Spleen (tissue), 11 donors: Measurements from ENCODE around the gene DENND1C. TPM values are rescaled to one million over a fixed set of nuclear protein-coding genes. Genes with fewer than 3 reads are reported as not detected.

Experiments
- DNase-seq: peaks from one replicate; pipeline ENCODE4 v3.0.0-alpha.2; 2020
- H3K27ac ChIP-seq, 8 donors: fragments of 200-600 bp; sonication (generic) in 7 of 8; 1 replicate in 4 of 8; 2 replicates in 4 of 8; pipeline versions ENCODE4 v1.5.0 to v1.8.0; 2016 to 2021; ENCODE audit warnings: inconsistent platforms in 4 of 8, mild to moderate bottlenecking in 4 of 8, moderate library complexity in 1 of 8
- H3K27me3 ChIP-seq, 7 donors: fragments of 200-600 bp; sonication (generic) in 6 of 7; replicated peaks in 1 of 7; 1 replicate in 4 of 7; 2 replicates in 3 of 7; pipeline versions ENCODE4 v1.5.0 to v1.8.0; 2016 to 2021; ENCODE audit warnings: inconsistent platforms in 3 of 7, mild to moderate bottlenecking in 1 of 7
- H3K36me3 ChIP-seq, 6 donors: fragments of 200-600 bp; sonication (generic) in 5 of 6; 1 replicate in 4 of 6; 2 replicates in 2 of 6; pipeline versions ENCODE4 v1.5.0 to v1.8.0; 2016 to 2021; ENCODE audit warnings: inconsistent platforms in 2 of 6
- H3K4me1 ChIP-seq, 6 donors: fragments of 200-600 bp; sonication (generic) in 5 of 6; 1 replicate in 3 of 6; 2 replicates in 3 of 6; pipeline versions ENCODE4 v1.5.0 to v1.8.0; 2016 to 2021; ENCODE audit warnings: inconsistent platforms in 3 of 6
- H3K4me3 ChIP-seq, 8 donors: fragments of 200-600 bp; sonication (generic) in 7 of 8; 1 replicate in 4 of 8; 2 replicates in 4 of 8; pipeline versions ENCODE4 v1.5.0 to v1.8.0; 2016 to 2021; ENCODE audit warnings: inconsistent platforms in 4 of 8, mild to moderate bottlenecking in 4 of 8, moderate library complexity in 2 of 8
- H3K9me3 ChIP-seq, 8 donors: fragments of 200-600 bp; sonication (generic) in 7 of 8; 1 replicate in 4 of 8; 2 replicates in 4 of 8; pipeline versions ENCODE4 v1.5.0 to v1.8.0; 2016 to 2021; ENCODE audit warnings: inconsistent platforms in 4 of 8
- POLR2A ChIP-seq, 3 donors: fragments of 450-650 bp; IDR thresholded peaks; one replicate each; pipeline ENCODE4 v1.5.1; 2017; ENCODE audit warnings: antibody characterized with exemption in 3 of 3, mild to moderate bottlenecking in 1 of 3
- POLR2AphosphoS5 ChIP-seq, 3 donors: sonication (generic); formaldehyde crosslinking; IDR thresholded peaks; one replicate each; pipeline ENCODE4 v1.5.1; 2017; ENCODE audit warnings: antibody characterized with exemption in 3 of 3
- WGBS, 5 donors: extraction: QIAGEN DNeasy Blood & Tissue Kit in 3 of 5; methylation state at CpG; one replicate each; pipeline versions ENCODE4 v1.1.5 to v1.1.7; 2013 to 2018; 5-methylcytosine and 5-hydroxymethylcytosine counted together
- intact Hi-C: fragments of 100-400 bp; cut with DNase I; formaldehyde crosslinking; loops from one replicate; pipeline ENCODE4 v1.15.0; 2023; ENCODE audit warnings: low total_unique reads
- polyA plus RNA-seq, 3 donors: library from polyadenylated mRNA; stranded (reverse); fragments of 200-250 nt; gene quantifications; one replicate each; pipeline ENCODE4 v1.2.1, GENCODE V29; 2013
- total RNA-seq, 7 donors: library from RNA; depleted of rRNA in 3 of 7; stranded (reverse); fragments of >200 nt in 3 of 7; fragmentation: NEBNext Ultra II Directional in 4 of 7; extraction: Animal tissue kit (Norgen Biotek cat#: 25700) in 4 of 7; gene quantifications; one replicate each; pipeline versions ENCODE4 v1.1.0 to v1.2.1, GENCODE V29; 2016 to 2021
- TF ChIP-seq, protein P1 (sequence below), 11 experiments: fragments of 200-600 bp in 7 of 11; fragments of 450-650 bp in 4 of 11; sonication (generic) in 4 of 11; IDR thresholded peaks in 8 of 11; conservative IDR thresholded peaks in 3 of 11; 1 replicate in 7 of 11; 2 replicates in 4 of 11; pipeline versions ENCODE4 v1.4.0 to v1.8.0; 2016 to 2021; ENCODE audit warnings: antibody characterized with exemption in 11 of 11, inconsistent platforms in 4 of 11, mild to moderate bottlenecking in 1 of 11
- donor health status: healthy with polysubstance abuse.
- donor health status: DM: no; HTN: no; CAD: no; lungs with moderate emphysema.
- donor health status: DM: no; HTN: no; CAD: no.
- donor health status: Bipolar disorder and iron deficiency.
- donor health status: healthy.
- donor health status: DM: no; HTN: no; CAD: no.
- donor health status: DM: yes; HTN: yes; CAD: no.

DENND1C gene
- total and polyA plus RNA-seq, 10 donors = 36.8 to 70.9 (median 61.1) TPM

DNA sequence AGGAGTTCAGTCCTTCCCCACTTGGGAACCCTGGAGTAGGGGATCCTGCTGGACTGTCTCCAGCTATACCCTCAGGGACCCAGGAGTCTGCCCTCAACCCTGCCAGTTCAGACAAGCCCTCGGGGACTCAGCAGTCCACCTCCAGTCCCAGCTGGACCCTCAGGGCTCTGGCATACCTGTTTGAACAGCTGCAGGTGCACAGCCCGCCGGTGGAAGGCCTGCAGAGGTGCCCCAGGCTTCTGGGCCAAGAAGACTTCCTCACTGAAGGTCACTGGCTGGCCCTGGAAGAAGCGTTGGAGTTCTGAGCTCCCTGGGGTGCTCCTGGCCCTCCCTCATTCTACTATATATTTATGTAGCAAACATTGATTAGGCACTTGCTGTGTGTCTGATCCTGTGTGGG is 8.9 kb downstream of the DENND1C start:
- WGBS, 5 donors = 74 to 90% (median 88%) methylated on average over 2 to 4 of the region's 4 CpGs
- DNase-seq = no peak
- no peaks in the 10 kb centered on the region for H3K9me3 ChIP-seq
- intact Hi-C loops = no loop called here
- peak in 1 of 3 donors; percentile 38 for TF ChIP-seq POLR2AphosphoS5 (IDR thresholded peaks at IDR 0.05)
- TF ChIP-seq, protein P1, sequence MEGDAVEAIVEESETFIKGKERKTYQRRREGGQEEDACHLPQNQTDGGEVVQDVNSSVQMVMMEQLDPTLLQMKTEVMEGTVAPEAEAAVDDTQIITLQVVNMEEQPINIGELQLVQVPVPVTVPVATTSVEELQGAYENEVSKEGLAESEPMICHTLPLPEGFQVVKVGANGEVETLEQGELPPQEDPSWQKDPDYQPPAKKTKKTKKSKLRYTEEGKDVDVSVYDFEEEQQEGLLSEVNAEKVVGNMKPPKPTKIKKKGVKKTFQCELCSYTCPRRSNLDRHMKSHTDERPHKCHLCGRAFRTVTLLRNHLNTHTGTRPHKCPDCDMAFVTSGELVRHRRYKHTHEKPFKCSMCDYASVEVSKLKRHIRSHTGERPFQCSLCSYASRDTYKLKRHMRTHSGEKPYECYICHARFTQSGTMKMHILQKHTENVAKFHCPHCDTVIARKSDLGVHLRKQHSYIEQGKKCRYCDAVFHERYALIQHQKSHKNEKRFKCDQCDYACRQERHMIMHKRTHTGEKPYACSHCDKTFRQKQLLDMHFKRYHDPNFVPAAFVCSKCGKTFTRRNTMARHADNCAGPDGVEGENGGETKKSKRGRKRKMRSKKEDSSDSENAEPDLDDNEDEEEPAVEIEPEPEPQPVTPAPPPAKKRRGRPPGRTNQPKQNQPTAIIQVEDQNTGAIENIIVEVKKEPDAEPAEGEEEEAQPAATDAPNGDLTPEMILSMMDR (IDR thresholded peaks at IDR 0.05 in 8 of 11, conservative IDR thresholded peaks at IDR 0.05 in 3 of 11) = no peak
- no peak overlapping the region for H3K4me3 ChIP-seq
- peaks cover 0 to 19% (median 8%) of the 10 kb centered on the region in 6 donors for H3K4me1 ChIP-seq
- peaks cover 0 to 100% (median 63%) of the 10 kb centered on the region in 6 donors for H3K36me3 ChIP-seq
- H3K27me3 ChIP-seq = peaks cover 0 to 23% (median 0%) of the 10 kb centered on the region in 7 donors
- H3K27ac ChIP-seq = no peak overlapping the region

DNA sequence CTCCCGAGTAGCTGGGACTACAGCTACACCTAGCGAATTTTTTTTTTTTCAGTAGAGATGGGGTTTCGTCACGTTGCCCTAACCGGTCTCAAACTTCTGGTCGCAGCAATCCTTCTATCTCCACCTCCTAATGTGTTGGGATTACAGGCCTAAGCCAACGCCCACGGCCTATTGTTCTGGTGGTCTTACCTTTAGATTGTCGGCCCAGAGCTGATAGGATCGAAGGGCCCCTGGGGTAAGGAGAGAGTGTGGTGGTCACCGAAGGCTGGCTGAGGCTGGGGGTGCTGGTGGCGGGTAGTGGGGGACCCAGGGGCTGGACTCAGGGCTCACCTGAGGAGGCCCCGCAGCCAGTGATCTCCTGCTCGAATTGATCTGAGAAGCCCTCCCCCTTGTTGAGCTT is 10.5 kb downstream of the DENND1C start:
- peaks cover 0 to 11% (median 0%) of the 10 kb centered on the region in 7 donors for H3K27me3 ChIP-seq
- H3K36me3 ChIP-seq = peaks cover 0 to 93% (median 51%) of the 10 kb centered on the region in 6 donors
- peaks cover 0 to 18% (median 4%) of the 10 kb centered on the region in 6 donors for H3K4me1 ChIP-seq
- intact Hi-C loops = no loop called here
- 90 to 96% (median 92%) methylated on average over 12 to 14 of the region's 14 CpGs for WGBS, 5 donors
- peak in 1 of 3 donors; percentile 16 for TF ChIP-seq POLR2AphosphoS5 (IDR thresholded peaks at IDR 0.05)
- TF ChIP-seq, protein P1 (IDR thresholded peaks at IDR 0.05 in 8 of 11, conservative IDR thresholded peaks at IDR 0.05 in 3 of 11) = no peak
- no peak overlapping the region for H3K4me3 ChIP-seq
- no peak for DNase-seq
- no peaks in the 10 kb centered on the region for H3K9me3 ChIP-seq
- no peak overlapping the region for H3K27ac ChIP-seq

DNA sequence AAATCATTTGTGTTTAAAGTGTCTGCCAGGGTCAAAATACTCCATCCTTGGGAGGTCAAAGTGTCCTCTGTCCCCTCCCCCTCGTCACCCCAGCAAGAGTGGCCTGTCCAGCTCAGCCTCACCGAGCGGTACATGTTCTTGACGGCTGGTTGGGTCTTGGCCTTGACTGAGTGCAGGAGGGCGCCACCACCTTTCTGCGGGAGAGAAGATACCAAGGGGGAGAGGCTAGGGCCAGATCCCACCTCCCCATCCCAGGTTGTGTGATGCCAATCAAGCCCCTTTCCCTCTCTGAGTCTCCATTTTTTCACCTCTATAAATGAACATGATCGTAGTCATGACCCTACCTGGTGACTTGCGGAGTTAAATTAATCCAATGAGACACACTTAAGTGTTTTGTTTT is 11.4 kb downstream of the DENND1C start:
- H3K27ac ChIP-seq = no peak overlapping the region
- H3K9me3 ChIP-seq = no peaks in the 10 kb centered on the region
- peaks cover 0 to 11% (median 0%) of the 10 kb centered on the region in 6 donors for H3K4me1 ChIP-seq
- WGBS, 5 donors = 76 to 88% (median 78%) methylated on average over 8 of the region's 8 CpGs
- intact Hi-C loops = no loop called here
- H3K27me3 ChIP-seq = peaks cover 0 to 8% (median 0%) of the 10 kb centered on the region in 7 donors
- no peak overlapping the region for H3K4me3 ChIP-seq
- H3K36me3 ChIP-seq = peaks cover 0 to 84% (median 43%) of the 10 kb centered on the region in 6 donors
- DNase-seq = no peak
- TF ChIP-seq POLR2A (IDR thresholded peaks at IDR 0.05) (no peak), POLR2AphosphoS5 (IDR thresholded peaks at IDR 0.05) (no peak)
- TF ChIP-seq, protein P1 (IDR thresholded peaks at IDR 0.05 in 8 of 11, conservative IDR thresholded peaks at IDR 0.05 in 3 of 11) = no peak

DNA sequence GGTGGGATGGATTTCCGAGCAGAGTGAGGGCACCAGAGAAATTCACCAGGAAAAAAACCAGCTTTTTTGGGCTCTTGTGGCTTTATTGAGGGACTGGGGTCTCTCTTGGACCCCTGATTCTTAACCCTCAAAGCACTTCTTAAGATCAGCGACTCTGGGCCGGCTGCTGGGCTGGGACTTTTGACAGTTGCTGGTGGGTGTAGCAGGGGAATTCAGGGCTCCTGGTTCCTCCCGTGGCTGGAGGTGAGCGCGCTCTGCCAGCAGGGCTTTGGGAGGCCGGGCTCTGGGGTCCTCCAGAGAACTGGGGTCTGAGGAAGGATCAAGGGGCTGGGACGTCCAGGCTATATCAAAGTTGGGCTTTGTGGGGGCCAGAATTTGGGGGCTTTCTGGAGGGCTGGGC is 14.2 kb downstream of the DENND1C start:
- intact Hi-C loops = no loop called here
- H3K4me1 ChIP-seq = peaks cover 0 to 27% (median 8%) of the 10 kb centered on the region in 6 donors
- H3K36me3 ChIP-seq = peaks cover 0 to 56% (median 23%) of the 10 kb centered on the region in 6 donors
- no peak for DNase-seq
- peaks cover 0 to 28% (median 12%) of the 10 kb centered on the region in 7 donors for H3K27me3 ChIP-seq
- no peak overlapping the region for H3K4me3 ChIP-seq
- no peaks in the 10 kb centered on the region for H3K9me3 ChIP-seq
- WGBS, 5 donors = 73 to 86% (median 79%) methylated on average over 8 of the region's 8 CpGs
- TF ChIP-seq POLR2A (IDR thresholded peaks at IDR 0.05) = no peak
- TF ChIP-seq, protein P1 (IDR thresholded peaks at IDR 0.05 in 8 of 11, conservative IDR thresholded peaks at IDR 0.05 in 3 of 11) = no peak
- TF ChIP-seq POLR2AphosphoS5 (IDR thresholded peaks at IDR 0.05) = peak in 1 of 3 donors; percentile 18
- H3K27ac ChIP-seq = no peak overlapping the region
